TTC549 (cell line): ENCODE data around the gene TPSG1.
"Not testable (repeated sequence)": the region's sequence is repeated elsewhere in the genome, so short reads cannot be mapped to it uniquely, and the experiment has no call there.

Source experiments
- FAIRE-seq: peaks from 2 replicates; lab custom pipeline; 2012; peaks lifted over from hg19 to GRCh38; lab: Jason Lieb, UNC

The TPSG1 gene

GRCh38 chr16:1225051-1225451 is at the start of gene TPSG1:
Gene TPSG1 (minus strand): TSS chr16:1225268. CDS start chr16:1225252, 16 bp downstream.
- FAIRE-seq = no peak

GRCh38 chr16:1274767-1275166 is 49.7 kb upstream of the TPSG1 start:
- no peak for FAIRE-seq

DNA sequence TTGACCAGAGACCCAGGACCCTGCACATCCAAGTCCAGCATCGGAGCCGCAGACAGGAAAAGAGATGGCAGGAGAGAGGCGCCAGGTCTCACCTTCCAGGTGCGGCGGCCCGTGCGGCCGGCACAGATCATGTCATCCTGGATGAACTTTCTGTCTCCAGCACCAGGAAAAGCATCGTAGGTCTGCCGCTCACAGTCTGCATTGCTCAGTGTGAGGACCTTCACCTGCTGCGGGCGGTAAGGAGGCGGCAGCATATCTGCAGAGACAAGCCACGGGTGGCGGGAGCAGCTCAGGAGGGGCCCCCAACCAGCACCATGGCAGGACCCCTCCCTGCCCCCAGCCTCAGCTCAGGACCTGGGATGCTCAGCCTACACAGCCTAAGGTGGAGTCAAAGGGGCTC is 48.7 kb upstream of the TPSG1 start:
- no peak for FAIRE-seq

GRCh38 chr16:1272453-1273198 is 47.6 kb upstream of the TPSG1 start:
- no peak for FAIRE-seq

- not testable (repeated sequence) for FAIRE-seq
Measured at GRCh38 chr16:1271724-1272413, 46.8 kb upstream of the TPSG1 start.

DNA sequence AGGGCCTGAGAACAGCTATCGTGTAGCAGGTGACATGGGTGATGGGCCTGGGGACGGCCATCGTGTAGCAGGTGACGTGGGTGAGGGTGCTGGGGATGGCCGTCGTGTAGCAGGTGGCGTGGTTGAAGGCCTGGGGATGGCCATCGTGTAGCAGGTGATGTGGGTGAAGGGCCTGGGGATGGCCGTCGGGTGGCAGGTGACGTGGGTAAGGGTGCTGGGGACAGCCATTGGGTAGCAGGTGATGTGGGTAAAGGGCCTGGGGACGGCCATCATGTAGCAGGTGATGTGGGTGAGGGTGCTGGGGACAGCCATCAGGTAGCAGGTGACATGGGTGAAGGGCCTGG is 46.3 kb upstream of the TPSG1 start:
- FAIRE-seq = no peak

DNA sequence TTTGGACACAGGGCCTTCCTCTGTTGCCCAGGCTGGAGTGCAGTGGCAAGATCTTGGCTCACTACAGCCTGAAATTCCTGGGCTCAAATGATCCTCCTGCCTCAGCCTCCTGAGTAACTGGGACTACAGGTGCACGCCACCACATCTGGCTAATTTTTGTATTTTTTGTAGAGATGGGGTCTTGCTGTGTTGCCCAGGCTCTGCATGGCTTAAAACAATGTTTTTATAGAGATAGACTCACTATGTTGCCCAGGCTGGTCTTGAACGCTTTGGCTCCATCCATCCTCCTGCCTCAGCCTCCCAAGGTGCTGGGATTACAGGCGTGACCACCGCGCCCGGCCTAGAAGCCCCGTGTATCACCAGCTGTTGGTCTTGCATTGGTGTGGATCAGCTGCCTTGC is 44.4 kb upstream of the TPSG1 start:
- FAIRE-seq = not testable (repeated sequence)

GRCh38 chr16:1265826-1266225 is 40.8 kb upstream of the TPSG1 start:
- FAIRE-seq = no peak

- no peak for FAIRE-seq
Measured at GRCh38 chr16:1265090-1265630, 40.1 kb upstream of the TPSG1 start.

- FAIRE-seq = no peak
Measured at GRCh38 chr16:1264345-1265089, 39.4 kb upstream of the TPSG1 start.

DNA sequence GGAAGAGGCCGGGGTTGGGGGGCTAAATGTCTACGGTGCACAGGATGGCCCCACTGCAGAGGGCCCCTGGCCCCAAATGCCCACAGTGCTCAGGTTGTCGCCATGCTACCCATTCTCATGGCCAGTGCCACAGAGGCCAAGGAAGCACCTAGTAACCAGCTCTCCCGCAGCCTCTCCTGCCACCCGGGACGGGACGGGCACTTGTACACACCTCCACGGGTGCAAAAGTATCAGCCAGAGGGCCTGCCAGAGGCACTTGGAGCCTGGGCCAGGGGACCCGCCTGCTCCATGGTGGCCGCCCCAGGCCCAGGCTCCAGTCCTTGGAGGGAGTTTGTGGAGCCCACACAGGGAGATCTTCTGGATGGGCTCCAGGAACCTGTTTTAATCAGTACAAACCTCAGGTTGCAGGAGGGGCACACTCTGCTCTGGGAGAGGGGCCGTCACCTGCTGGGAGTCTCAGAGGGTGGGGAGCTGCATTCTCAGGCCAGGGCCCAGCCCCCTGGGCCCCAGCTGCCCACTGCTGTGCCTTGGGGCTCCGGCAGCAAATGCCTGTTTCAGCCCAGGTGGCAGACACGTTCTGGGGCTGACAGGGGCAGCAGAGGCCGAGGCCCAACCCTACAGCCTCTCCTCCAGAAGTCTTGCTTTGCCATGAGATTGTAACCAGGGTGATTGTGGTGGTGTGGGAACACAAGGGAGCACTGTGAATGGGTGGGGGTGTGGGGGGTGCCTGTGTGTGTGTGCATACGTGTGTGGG is 38.7 kb upstream of the TPSG1 start:
- no peak for FAIRE-seq

DNA sequence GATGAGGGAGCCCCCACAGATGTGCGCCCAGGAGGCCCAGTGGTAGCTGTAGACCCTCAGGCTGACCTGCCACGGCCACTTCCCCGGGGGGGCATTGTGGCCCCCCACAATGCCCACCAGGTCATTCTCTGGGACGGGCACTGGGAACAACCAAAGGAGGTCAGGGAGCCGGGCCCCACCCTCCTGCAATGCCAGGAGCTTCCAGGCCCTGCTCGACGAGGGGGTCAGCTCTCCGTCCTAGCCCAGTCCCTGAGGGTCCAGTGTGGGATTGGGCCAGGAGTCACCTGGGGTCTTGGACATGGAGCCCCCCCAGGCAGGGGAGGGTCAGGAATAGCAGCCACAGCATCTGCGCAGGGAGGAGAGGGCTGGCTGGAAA is 37.8 kb upstream of the TPSG1 start:
- FAIRE-seq = no peak

- FAIRE-seq = no peak
Measured at GRCh38 chr16:1262210-1262845, 37.3 kb upstream of the TPSG1 start.

- no peak for FAIRE-seq
Measured at GRCh38 chr16:1261131-1261892, 36.2 kb upstream of the TPSG1 start.

- no peak for FAIRE-seq
Measured at GRCh38 chr16:1260101-1260680, 35.1 kb upstream of the TPSG1 start.

DNA sequence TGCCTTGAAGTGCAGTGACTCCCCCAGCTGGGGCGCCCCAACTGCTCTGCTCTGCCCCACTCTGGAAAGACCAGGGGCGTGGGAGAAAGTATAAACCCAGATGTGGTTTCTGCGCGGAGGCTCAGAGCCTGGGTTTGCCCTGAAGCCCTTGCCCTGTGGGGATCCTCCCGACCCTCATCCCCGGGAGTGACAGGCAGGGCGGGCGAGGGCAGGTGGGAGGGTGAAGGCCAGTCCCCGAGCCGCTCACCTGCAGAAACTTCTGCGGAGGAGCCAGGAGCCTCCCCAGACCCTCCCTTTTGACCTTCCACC is 34.6 kb upstream of the TPSG1 start:
- FAIRE-seq = no peak

GRCh38 chr16:1258906-1259759 is 34.1 kb upstream of the TPSG1 start:
- no peak for FAIRE-seq

GRCh38 chr16:1258225-1258600 is 33.1 kb upstream of the TPSG1 start:
- FAIRE-seq = no peak

GRCh38 chr16:1257561-1258224 is 32.6 kb upstream of the TPSG1 start:
- no peak for FAIRE-seq
